HG02678 (cell line): ENCODE measurements around the gene OR51G1.
"Not testable (repeated sequence)": the region's sequence is repeated elsewhere in the genome, so short reads cannot be mapped to it uniquely, and the experiment has no call there.

Source experiments
- ATAC-seq: cut with Tn5 transposase; IDR thresholded peaks from one replicate; pipeline ENCODE4 v1.9.1; 2021; ENCODE audit warnings: mild to moderate bottlenecking, moderate library complexity; ENCODE audit not compliant: unreplicated experiment

OR51G1 gene

GRCh38 chr11:4924239-4924638, at the start of gene OR51G1:
Gene OR51G1, minus strand, starts transcription at chr11:4924339. Its CDS starts 0 bp downstream, at chr11:4924339.
- ATAC-seq: no peak

- ATAC-seq: no peak
These were observed 38.7 kb upstream of the OR51G1 start for GRCh38 chr11:4962816-4963215.

GRCh38 chr11:4960877-4961276, 36.7 kb upstream of the OR51G1 start:
- no peak for ATAC-seq

- no peak for ATAC-seq
These were observed 33.3 kb upstream of the OR51G1 start for GRCh38 chr11:4957396-4957795.

GRCh38 chr11:4955613-4956012, 31.5 kb upstream of the OR51G1 start, which contains the start of gene OR51A2:
Gene OR51A2, minus strand, starts transcription at chr11:4955713. Its CDS starts 0 bp downstream, at chr11:4955713.
- not testable (repeated sequence) for ATAC-seq

- ATAC-seq: no peak
These were observed 23.4 kb upstream of the OR51G1 start, which contains the start of gene OR51A4 for GRCh38 chr11:4947505-4947904. Gene OR51A4, minus strand, starts transcription at chr11:4947605. Its CDS starts 505 bp downstream, at chr11:4947100.

- ATAC-seq: no peak
These were observed 12.6 kb upstream of the OR51G1 start for GRCh38 chr11:4936745-4937144.

GRCh38 chr11:4932751-4933150, 8.6 kb upstream of the OR51G1 start:
- no peak for ATAC-seq

GRCh38 chr11:4926608-4927007, 2.5 kb upstream of the OR51G1 start:
- ATAC-seq: no peak

- no peak for ATAC-seq
These were observed 1.8 kb downstream of the OR51G1 start for GRCh38 chr11:4922304-4922703.

- no peak for ATAC-seq
These were observed 2.3 kb downstream of the OR51G1 start for GRCh38 chr11:4921796-4922195.

- ATAC-seq: no peak
These were observed 4.9 kb downstream of the OR51G1 start, which contains the start of gene OR51G2 for GRCh38 chr11:4919250-4919649. Gene OR51G2, minus strand, starts transcription at chr11:4919350. Its CDS starts 3,687 bp downstream, at chr11:4915663.

- no peak for ATAC-seq
These were observed 7.6 kb downstream of the OR51G1 start for GRCh38 chr11:4916581-4916980.

GRCh38 chr11:4903484-4903883, 20.7 kb downstream of the OR51G1 start, which contains the start of gene OR51A7:
Gene OR51A7, plus strand, starts transcription at chr11:4903783. Its CDS starts 3,587 bp downstream, at chr11:4907370.
- no peak for ATAC-seq

GRCh38 chr11:4891996-4892640, 32.0 kb downstream of the OR51G1 start:
- ATAC-seq: no peak

- ATAC-seq: no peak
These were observed 33.9 kb downstream of the OR51G1 start for GRCh38 chr11:4890279-4890678.

GRCh38 chr11:4887591-4887990, 36.5 kb downstream of the OR51G1 start:
- no peak for ATAC-seq

GRCh38 chr11:4886186-4886585, 38.0 kb downstream of the OR51G1 start:
- no peak for ATAC-seq

GRCh38 chr11:4884361-4884760, 39.8 kb downstream of the OR51G1 start:
- ATAC-seq: no peak

- ATAC-seq: no peak
These were observed 41.6 kb downstream of the OR51G1 start for GRCh38 chr11:4882543-4882942.

GRCh38 chr11:4881860-4882500, 42.2 kb downstream of the OR51G1 start, which contains the start of gene OR51T1:
Gene OR51T1, plus strand, starts transcription at chr11:4881900. Its CDS starts 0 bp downstream, at chr11:4881900.
- no peak for ATAC-seq

GRCh38 chr11:4881188-4881587, 43.0 kb downstream of the OR51G1 start:
- ATAC-seq: no peak
